CD4-positive, alpha-beta T cell treated with Interleukin-2 at 100 ng/mL for 4 hours (primary cell): ENCODE data around the gene HNRNPLL.
A peak's percentile ranks its signal among the peaks of the same experiment; 100 is the strongest.
"Not testable (repeated sequence)": the region's sequence is repeated elsewhere in the genome, so short reads cannot be mapped to it uniquely, and the experiment has no call there.

Experiments
- DNase-seq: peaks from one replicate; pipeline ENCODE4 v3.0.0-alpha.2; 2020; ENCODE audit warnings: low spot score

Gene HNRNPLL

GRCh38 chr2:38552259-38552658, 50.5 kb downstream of the HNRNPLL start:
- no peak for DNase-seq

- no peak for DNase-seq
Measured at GRCh38 chr2:38551746-38552145, 51.0 kb downstream of the HNRNPLL start.

GRCh38 chr2:38551171-38551570, 51.6 kb downstream of the HNRNPLL start:
- DNase-seq: no peak

- no peak for DNase-seq
Measured at GRCh38 chr2:38549851-38550250, 52.9 kb downstream of the HNRNPLL start.

- no peak for DNase-seq
Measured at GRCh38 chr2:38549071-38549704, 53.5 kb downstream of the HNRNPLL start.

- DNase-seq: no peak
Measured at GRCh38 chr2:38547791-38548190, 54.9 kb downstream of the HNRNPLL start.

GRCh38 chr2:38546585-38546984, 56.1 kb downstream of the HNRNPLL start:
- DNase-seq: no peak

GRCh38 chr2:38546064-38546463, 56.7 kb downstream of the HNRNPLL start:
- DNase-seq: no peak

GRCh38 chr2:38542248-38542631, 60.5 kb downstream of the HNRNPLL start:
- DNase-seq: not testable (repeated sequence)

- DNase-seq: no peak
Measured at GRCh38 chr2:38540580-38541286, 62.0 kb downstream of the HNRNPLL start.

GRCh38 chr2:38539086-38539485, 63.6 kb downstream of the HNRNPLL start:
- DNase-seq: no peak

- no peak for DNase-seq
Measured at GRCh38 chr2:38537937-38538525, 64.7 kb downstream of the HNRNPLL start.

GRCh38 chr2:38537296-38537695, 65.4 kb downstream of the HNRNPLL start:
- DNase-seq: not testable (repeated sequence)

- peak; percentile 77 for DNase-seq
Measured at GRCh38 chr2:38535744-38536506, 66.8 kb downstream of the HNRNPLL start.

- no peak for DNase-seq
Measured at GRCh38 chr2:38535404-38535743, 67.4 kb downstream of the HNRNPLL start.

- no peak for DNase-seq
Measured at GRCh38 chr2:38534746-38535403, 67.9 kb downstream of the HNRNPLL start.

GRCh38 chr2:38533757-38534545, 68.8 kb downstream of the HNRNPLL start:
- no peak for DNase-seq

GRCh38 chr2:38533180-38533579, 69.5 kb downstream of the HNRNPLL start:
- DNase-seq: no peak

GRCh38 chr2:38532366-38532765, 70.4 kb downstream of the HNRNPLL start:
- DNase-seq: no peak

- no peak for DNase-seq
Measured at GRCh38 chr2:38529208-38529607, 73.5 kb downstream of the HNRNPLL start.

GRCh38 chr2:38528534-38528933, 74.2 kb downstream of the HNRNPLL start:
- no peak for DNase-seq
